ENCODE results near the gene PCYT2.
"Not testable (repeated sequence)": the region's sequence is repeated elsewhere in the genome, so short reads cannot be mapped to it uniquely, and the experiment has no call there.

Gene PCYT2

GRCh38 chr17:81911277-81911961 lies at the start of gene PCYT2:
Gene PCYT2, minus strand, starts transcription at chr17:81911399. Its CDS starts 44 bp downstream, at chr17:81911355.
- DNase-seq (ENCODE audit: low read depth), result peak; percentile 73

- DNase-seq (ENCODE audit: low read depth), result no peak
Measured at GRCh38 chr17:81960130-81960958, 49.1 kb upstream of the PCYT2 start.

- no peak for DNase-seq (ENCODE audit: low read depth)
Measured at GRCh38 chr17:81959362-81960129, 48.3 kb upstream of the PCYT2 start.

GRCh38 chr17:81958633-81959342 lies 47.6 kb upstream of the PCYT2 start:
- DNase-seq (ENCODE audit: low read depth), result no peak

- no peak for DNase-seq (ENCODE audit: low read depth)
Measured at GRCh38 chr17:81957691-81958432, 46.7 kb upstream of the PCYT2 start.

- DNase-seq (ENCODE audit: low read depth), result no peak
Measured at GRCh38 chr17:81956607-81957589, 45.7 kb upstream of the PCYT2 start.

- DNase-seq (ENCODE audit: low read depth), result no peak
Measured at GRCh38 chr17:81955756-81956544, 44.8 kb upstream of the PCYT2 start.

GRCh38 chr17:81955058-81955681 lies 44.0 kb upstream of the PCYT2 start:
- DNase-seq (ENCODE audit: low read depth), result no peak

GRCh38 chr17:81954131-81955057 lies 43.2 kb upstream of the PCYT2 start:
- DNase-seq (ENCODE audit: low read depth), result no peak

GRCh38 chr17:81953443-81953842 lies 42.2 kb upstream of the PCYT2 start:
- DNase-seq (ENCODE audit: low read depth), result not testable (repeated sequence)

GRCh38 chr17:81952792-81953228 lies 41.6 kb upstream of the PCYT2 start:
- DNase-seq (ENCODE audit: low read depth), result no peak

GRCh38 chr17:81951785-81952684 lies 40.8 kb upstream of the PCYT2 start:
- DNase-seq (ENCODE audit: low read depth), result no peak

GRCh38 chr17:81950501-81950900 lies 39.3 kb upstream of the PCYT2 start:
- no peak for DNase-seq (ENCODE audit: low read depth)

- no peak for DNase-seq (ENCODE audit: low read depth)
Measured at GRCh38 chr17:81948635-81949378, 37.6 kb upstream of the PCYT2 start.

- no peak for DNase-seq (ENCODE audit: low read depth)
Measured at GRCh38 chr17:81947189-81947588, 36.0 kb upstream of the PCYT2 start, which contains the start of gene MYADML2. Gene MYADML2, minus strand, starts transcription at chr17:81947233. Its CDS starts 5,492 bp downstream, at chr17:81941741.

GRCh38 chr17:81944858-81945257 lies 33.7 kb upstream of the PCYT2 start:
- no peak for DNase-seq (ENCODE audit: low read depth)

Data from amniotic epithelial cell (primary cell).